Measurements from ENCODE around the gene DDX54.

DNA sequence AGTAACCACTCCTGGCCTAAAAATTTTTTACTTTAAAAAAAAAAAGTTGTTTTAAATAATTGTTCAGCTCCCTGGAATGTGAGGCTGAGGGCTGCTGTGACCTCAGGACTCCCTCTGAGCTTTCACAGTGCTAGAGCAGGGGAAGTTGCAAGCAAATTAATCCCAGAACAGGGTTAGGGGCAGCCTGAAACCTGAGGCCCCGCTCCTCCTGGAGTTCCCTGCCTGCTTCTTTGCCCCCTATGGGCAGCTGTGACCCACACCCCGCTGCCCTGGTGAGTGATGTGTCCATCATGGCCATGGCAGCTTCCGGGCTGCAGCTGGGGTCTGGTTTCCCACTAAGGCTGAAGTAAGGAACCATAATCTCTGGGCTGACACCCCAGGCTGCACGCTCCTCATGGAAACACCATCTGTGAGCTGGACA lies 9.7 kb upstream of the DDX54 start:
- TF ChIP-seq POLR2AphosphoS5 (IDR thresholded peaks at IDR 0.05; ENCODE audit: low read depth, low read length) (no peak), SIN3A (IDR thresholded peaks at IDR 0.05; ENCODE audit: borderline replicate concordance, insufficient read depth, low read depth, low read length) (no peak), TCF7L2 (IDR thresholded peaks at IDR 0.05; ENCODE audit: low read depth, low read length) (no peak)
- TF ChIP-seq, protein P1, sequence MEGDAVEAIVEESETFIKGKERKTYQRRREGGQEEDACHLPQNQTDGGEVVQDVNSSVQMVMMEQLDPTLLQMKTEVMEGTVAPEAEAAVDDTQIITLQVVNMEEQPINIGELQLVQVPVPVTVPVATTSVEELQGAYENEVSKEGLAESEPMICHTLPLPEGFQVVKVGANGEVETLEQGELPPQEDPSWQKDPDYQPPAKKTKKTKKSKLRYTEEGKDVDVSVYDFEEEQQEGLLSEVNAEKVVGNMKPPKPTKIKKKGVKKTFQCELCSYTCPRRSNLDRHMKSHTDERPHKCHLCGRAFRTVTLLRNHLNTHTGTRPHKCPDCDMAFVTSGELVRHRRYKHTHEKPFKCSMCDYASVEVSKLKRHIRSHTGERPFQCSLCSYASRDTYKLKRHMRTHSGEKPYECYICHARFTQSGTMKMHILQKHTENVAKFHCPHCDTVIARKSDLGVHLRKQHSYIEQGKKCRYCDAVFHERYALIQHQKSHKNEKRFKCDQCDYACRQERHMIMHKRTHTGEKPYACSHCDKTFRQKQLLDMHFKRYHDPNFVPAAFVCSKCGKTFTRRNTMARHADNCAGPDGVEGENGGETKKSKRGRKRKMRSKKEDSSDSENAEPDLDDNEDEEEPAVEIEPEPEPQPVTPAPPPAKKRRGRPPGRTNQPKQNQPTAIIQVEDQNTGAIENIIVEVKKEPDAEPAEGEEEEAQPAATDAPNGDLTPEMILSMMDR (IDR thresholded peaks at IDR 0.05): no peak
- TF ChIP-seq, protein P2, sequence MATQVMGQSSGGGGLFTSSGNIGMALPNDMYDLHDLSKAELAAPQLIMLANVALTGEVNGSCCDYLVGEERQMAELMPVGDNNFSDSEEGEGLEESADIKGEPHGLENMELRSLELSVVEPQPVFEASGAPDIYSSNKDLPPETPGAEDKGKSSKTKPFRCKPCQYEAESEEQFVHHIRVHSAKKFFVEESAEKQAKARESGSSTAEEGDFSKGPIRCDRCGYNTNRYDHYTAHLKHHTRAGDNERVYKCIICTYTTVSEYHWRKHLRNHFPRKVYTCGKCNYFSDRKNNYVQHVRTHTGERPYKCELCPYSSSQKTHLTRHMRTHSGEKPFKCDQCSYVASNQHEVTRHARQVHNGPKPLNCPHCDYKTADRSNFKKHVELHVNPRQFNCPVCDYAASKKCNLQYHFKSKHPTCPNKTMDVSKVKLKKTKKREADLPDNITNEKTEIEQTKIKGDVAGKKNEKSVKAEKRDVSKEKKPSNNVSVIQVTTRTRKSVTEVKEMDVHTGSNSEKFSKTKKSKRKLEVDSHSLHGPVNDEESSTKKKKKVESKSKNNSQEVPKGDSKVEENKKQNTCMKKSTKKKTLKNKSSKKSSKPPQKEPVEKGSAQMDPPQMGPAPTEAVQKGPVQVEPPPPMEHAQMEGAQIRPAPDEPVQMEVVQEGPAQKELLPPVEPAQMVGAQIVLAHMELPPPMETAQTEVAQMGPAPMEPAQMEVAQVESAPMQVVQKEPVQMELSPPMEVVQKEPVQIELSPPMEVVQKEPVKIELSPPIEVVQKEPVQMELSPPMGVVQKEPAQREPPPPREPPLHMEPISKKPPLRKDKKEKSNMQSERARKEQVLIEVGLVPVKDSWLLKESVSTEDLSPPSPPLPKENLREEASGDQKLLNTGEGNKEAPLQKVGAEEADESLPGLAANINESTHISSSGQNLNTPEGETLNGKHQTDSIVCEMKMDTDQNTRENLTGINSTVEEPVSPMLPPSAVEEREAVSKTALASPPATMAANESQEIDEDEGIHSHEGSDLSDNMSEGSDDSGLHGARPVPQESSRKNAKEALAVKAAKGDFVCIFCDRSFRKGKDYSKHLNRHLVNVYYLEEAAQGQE (IDR thresholded peaks at IDR 0.05; ENCODE audit: insufficient read depth in 1 of 2, low read depth in 2 of 2, low read length in 1 of 2): no peak
